Ovary (tissue), 3 donors: ENCODE measurements around the gene CACNG1.

Source experiments
- CTCF ChIP-seq, 3 donors: fragments of 450-650 bp in 2 of 3; fragments of 200-600 bp in 1 of 3; IDR thresholded peaks; one replicate each; pipeline versions ENCODE4 v1.5.1 to v1.8.0; 2016 to 2022; ENCODE audit warnings: antibody characterized with exemption in 3 of 3, mild to moderate bottlenecking in 1 of 3
- POLR2A ChIP-seq: fragments of 450-650 bp; IDR thresholded peaks from one replicate; pipeline ENCODE4 v1.6.1; 2017; ENCODE audit warnings: antibody characterized with exemption, mild to moderate bottlenecking, moderate library complexity
- donor health status: DM: no; HTN: no; CAD: no.

GRCh38 chr17:67038861-67039365 lies 5.4 kb upstream of the CACNG1 start:
- no peak for TF ChIP-seq CTCF (IDR thresholded peaks at IDR 0.05)
- TF ChIP-seq POLR2A: no peak
